ENCODE measurements around the gene SH2D4B.
"Not testable (repeated sequence)": the region's sequence is repeated elsewhere in the genome, so short reads cannot be mapped to it uniquely, and the experiment has no call there.

Gene SH2D4B

DNA sequence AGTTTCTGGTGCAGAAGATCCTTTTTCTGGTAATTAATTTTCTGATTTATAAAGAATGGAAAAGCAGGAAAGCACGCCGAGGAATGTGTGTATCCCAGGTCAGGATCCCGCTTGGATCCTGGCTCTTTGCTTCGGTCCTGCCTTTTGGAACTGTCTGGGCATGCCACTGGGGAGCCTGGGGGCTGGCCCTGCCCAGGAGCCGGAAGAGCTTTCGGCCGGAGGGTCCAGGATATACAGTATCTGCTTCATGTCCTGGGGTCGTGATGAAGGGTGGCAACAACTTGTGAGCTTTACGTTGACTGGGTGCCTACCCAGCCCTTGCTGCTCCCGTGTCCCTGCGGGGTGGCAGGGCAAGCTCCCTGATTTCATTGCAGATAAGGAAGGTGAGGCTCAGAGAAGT lies 2.4 kb downstream of the SH2D4B start:
- no peak overlapping the region for H3K4me3 ChIP-seq (ENCODE audit: low read depth in 1 of 2, low read length in 1 of 2)
- H3K27ac ChIP-seq: no peak overlapping the region

DNA sequence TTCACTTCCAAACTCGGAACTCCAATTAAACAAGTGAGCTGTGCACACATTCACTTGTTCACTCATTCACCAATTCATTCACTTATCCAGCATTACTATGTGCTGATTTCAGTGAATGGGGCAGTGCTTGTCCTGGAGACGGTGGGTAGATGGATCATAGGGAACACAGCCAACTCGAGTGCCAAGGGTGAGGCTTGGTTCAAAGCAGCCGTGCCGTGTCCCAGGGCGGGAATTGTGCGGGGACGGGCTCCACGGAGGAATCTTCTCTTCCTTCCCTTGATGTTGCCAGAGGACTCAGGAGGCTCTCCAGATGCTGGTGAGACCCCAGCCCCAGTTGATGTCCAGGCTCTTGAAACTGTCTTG lies 2.9 kb downstream of the SH2D4B start:
- Histone ChIP-seq H3K4me3 (ENCODE audit: low read depth in 1 of 2, low read length in 1 of 2) (no peak overlapping the region), H3K9me3 (no peaks in the 10 kb centered on the region), H3K36me3 (no peaks in the 10 kb centered on the region), H3K27me3 (no peaks in the 10 kb centered on the region), H3K4me1 (ENCODE audit: control insufficient read depth in 1 of 2, insufficient read depth in 1 of 2, low read depth in 1 of 2, low read length in 1 of 2) (peaks cover 11 to 12% of the 10 kb centered on the region in 2 experiments), H3K27ac (no peak overlapping the region)
- TF ChIP-seq, protein P1, sequence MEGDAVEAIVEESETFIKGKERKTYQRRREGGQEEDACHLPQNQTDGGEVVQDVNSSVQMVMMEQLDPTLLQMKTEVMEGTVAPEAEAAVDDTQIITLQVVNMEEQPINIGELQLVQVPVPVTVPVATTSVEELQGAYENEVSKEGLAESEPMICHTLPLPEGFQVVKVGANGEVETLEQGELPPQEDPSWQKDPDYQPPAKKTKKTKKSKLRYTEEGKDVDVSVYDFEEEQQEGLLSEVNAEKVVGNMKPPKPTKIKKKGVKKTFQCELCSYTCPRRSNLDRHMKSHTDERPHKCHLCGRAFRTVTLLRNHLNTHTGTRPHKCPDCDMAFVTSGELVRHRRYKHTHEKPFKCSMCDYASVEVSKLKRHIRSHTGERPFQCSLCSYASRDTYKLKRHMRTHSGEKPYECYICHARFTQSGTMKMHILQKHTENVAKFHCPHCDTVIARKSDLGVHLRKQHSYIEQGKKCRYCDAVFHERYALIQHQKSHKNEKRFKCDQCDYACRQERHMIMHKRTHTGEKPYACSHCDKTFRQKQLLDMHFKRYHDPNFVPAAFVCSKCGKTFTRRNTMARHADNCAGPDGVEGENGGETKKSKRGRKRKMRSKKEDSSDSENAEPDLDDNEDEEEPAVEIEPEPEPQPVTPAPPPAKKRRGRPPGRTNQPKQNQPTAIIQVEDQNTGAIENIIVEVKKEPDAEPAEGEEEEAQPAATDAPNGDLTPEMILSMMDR (IDR thresholded peaks at IDR 0.05): no peak

More for the DNA sequence above, 2.4 kb downstream of the SH2D4B start:
- Histone ChIP-seq H3K27me3 (no peaks in the 10 kb centered on the region), H3K36me3 (no peaks in the 10 kb centered on the region), H3K4me1 (ENCODE audit: control insufficient read depth in 1 of 2, insufficient read depth in 1 of 2, low read depth in 1 of 2, low read length in 1 of 2) (peaks cover 15% of the 10 kb centered on the region in 2 experiments), H3K9me3 (no peaks in the 10 kb centered on the region)
- TF ChIP-seq, protein P1 (IDR thresholded peaks at IDR 0.05): no peak

DNA sequence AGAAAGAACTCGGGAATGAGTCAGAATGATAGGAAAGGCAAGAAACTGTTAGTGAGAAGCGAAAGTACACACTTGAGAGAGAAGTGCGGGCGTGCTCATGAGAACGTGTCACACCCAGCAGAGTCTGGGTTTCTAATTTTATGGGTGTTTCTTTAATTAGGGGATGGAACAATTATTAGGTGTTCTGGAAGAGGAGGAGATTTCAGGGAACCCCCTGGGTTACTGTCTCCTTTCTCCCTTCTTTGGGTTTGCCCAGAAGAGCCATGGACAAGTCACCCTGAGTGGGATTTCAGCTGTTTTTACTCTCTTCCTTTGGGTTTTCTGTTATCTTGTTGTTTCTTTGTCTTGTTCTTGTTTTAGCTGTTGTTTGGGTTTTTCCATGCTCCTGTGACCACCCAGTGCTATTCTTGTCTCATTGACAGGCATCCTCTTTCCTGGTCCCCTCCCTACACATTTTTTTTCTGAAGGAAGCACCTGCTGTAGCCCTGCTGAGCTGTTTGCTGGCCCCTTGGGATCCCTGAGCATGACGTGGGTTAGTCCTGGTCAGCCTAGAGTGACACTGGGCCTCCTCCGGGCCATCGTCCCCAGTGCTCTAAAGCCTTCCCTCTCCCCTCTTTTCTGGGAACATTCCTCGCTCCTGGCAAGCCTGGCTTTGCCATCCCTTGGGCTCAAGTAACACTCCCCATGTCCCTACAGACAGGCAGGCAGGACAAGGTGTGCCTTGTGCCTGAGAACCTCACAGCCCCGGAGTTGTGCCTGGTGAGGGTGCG lies 3.5 kb downstream of the SH2D4B start:
- H3K36me3 ChIP-seq: no peaks in the 10 kb centered on the region
- H3K27ac ChIP-seq: no peak overlapping the region
- TF ChIP-seq, protein P1 (IDR thresholded peaks at IDR 0.05): no peak
- H3K9me3 ChIP-seq: no peaks in the 10 kb centered on the region
- peaks cover 7 to 8% of the 10 kb centered on the region in 2 experiments for H3K4me1 ChIP-seq (ENCODE audit: control insufficient read depth in 1 of 2, insufficient read depth in 1 of 2, low read depth in 1 of 2, low read length in 1 of 2)
- H3K4me3 ChIP-seq (ENCODE audit: low read depth in 1 of 2, low read length in 1 of 2): no peak overlapping the region
- H3K27me3 ChIP-seq: no peaks in the 10 kb centered on the region

DNA sequence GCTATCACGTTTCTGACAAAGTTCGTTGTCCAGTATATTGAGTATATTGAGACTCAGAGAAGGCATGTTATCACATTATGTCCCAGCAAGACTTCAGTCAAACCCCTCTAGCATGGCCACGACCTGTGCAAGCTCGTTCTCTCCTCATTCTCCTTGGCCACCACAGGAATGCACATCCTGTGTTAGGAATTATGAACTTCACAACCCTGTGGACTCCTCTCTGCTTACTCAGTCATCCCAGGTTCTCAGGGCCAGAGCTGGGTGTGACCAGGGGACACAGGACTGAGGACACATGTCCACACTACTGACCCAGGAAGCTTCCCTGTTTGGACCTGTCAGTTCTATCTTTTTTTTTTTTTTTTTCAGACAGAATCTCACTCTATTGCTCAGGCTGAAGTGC lies 4.4 kb downstream of the SH2D4B start:
- Histone ChIP-seq H3K4me3 (ENCODE audit: low read depth in 1 of 2, low read length in 1 of 2) (no peak overlapping the region), H3K27ac (no peak overlapping the region), H3K27me3 (no peaks in the 10 kb centered on the region), H3K36me3 (no peaks in the 10 kb centered on the region), H3K4me1 (ENCODE audit: control insufficient read depth in 1 of 2, insufficient read depth in 1 of 2, low read depth in 1 of 2, low read length in 1 of 2) (no peaks in the 10 kb centered on the region), H3K9me3 (no peaks in the 10 kb centered on the region)
- TF ChIP-seq, protein P1 (IDR thresholded peaks at IDR 0.05): no peak

DNA sequence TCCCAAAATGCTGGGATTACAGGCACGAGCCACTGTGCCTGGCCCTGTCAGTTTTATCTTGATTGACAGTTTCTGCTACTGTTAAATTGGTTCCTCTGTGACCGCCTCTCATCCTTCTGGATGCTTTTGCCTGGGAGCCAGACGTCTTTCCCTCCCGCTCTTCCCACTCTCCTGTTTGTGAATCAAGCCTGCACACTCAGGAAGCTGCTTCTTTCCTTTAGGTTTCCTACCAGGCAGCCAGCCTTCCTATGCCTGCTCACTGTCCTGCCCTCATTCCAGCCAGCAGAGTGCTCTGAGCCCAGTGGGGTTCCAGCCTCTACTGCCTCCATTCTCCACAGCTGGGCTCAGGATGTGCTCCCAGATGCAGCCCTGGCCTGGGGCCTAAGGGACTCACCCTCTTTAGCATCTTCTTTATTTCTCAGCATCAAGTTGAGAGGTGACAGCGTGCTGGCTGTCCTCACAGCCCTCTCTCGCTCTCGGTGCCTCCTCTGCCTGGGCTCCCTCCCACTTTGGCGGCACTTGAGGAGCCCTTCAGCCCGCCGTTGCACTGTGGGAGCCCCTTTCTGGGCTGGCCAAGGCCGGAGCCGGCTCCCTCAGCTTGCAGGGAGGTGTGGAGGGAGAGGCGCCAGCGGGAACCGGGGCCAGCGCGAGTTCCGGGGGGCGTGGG lies 5.1 kb downstream of the SH2D4B start:
- no peaks in the 10 kb centered on the region for H3K27me3 ChIP-seq
- H3K27ac ChIP-seq: no peak overlapping the region
- TF ChIP-seq, protein P1 (IDR thresholded peaks at IDR 0.05): no peak
- H3K4me1 ChIP-seq (ENCODE audit: control insufficient read depth in 1 of 2, insufficient read depth in 1 of 2, low read depth in 1 of 2, low read length in 1 of 2): no peaks in the 10 kb centered on the region
- H3K4me3 ChIP-seq (ENCODE audit: low read depth in 1 of 2, low read length in 1 of 2): no peak overlapping the region
- no peaks in the 10 kb centered on the region for H3K36me3 ChIP-seq
- no peaks in the 10 kb centered on the region for H3K9me3 ChIP-seq

DNA sequence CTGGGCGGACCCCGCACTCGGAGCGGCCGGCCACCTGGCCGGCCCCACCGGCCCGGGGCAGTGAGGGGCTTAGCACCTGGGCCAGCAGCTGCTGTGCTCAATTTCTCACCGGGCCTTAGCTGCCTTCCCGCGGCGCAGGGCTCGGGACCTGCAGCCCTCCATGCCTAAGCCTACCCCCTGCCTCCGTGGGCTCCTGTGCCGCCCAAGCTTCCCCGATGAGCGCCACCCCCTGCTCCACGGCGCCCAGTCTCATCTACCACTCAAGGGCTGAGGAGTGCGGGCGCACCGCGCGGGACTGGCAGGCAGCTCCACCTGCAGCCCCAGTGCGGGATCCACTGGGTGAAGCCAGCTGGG lies 5.6 kb downstream of the SH2D4B start:
- not testable (repeated sequence) for H3K9me3 ChIP-seq; H3K36me3 ChIP-seq; H3K4me3 ChIP-seq (ENCODE audit: low read depth in 1 of 2, low read length in 1 of 2); H3K27ac ChIP-seq; H3K27me3 ChIP-seq; H3K4me1 ChIP-seq (ENCODE audit: control insufficient read depth in 1 of 2, insufficient read depth in 1 of 2, low read depth in 1 of 2, low read length in 1 of 2)

All from neutrophil (primary cell).